ENCODE data around the gene TACR2. TPM values are rescaled to one million over a fixed set of nuclear protein-coding genes. Genes with fewer than 3 reads are reported as not detected.

The TACR2 gene
- total RNA-seq, 1 experiment from 2014 or later = 0.21 TPM

- H3K27ac ChIP-seq (ENCODE audit: low read length) = no peak overlapping the region
- DNase-seq (ENCODE audit: low read depth, low spot score) = no peak
- H3K4me1 ChIP-seq (ENCODE audit: control insufficient read depth, insufficient read depth, low read length) = peaks cover 13% of the 10 kb centered on the region
- H3K4me3 ChIP-seq (ENCODE audit: low read depth in 2 of 2, low read length in 2 of 2) = no peak overlapping the region
- ChIA-PET POLR2A (no interaction called here), CTCF (no interaction called here)
- BruUV-seq (replicated peaks) = no TSS peak
- intact Hi-C loops (cut with micrococcal nuclease; ENCODE audit: unreplicated experiment) = no loop called here
- H3K9me3 ChIP-seq (ENCODE audit: control insufficient read depth, insufficient read depth, low read depth, low read length) = no peaks in the 10 kb centered on the region
- TF ChIP-seq SIN3A (IDR thresholded peaks at IDR 0.05; ENCODE audit: borderline replicate concordance, insufficient read depth, low read depth, low read length) = no peak
- no peak for TF ChIP-seq POLR2AphosphoS5 (IDR thresholded peaks at IDR 0.05; ENCODE audit: low read depth, low read length)
- no peak for TF ChIP-seq TCF7L2 (IDR thresholded peaks at IDR 0.05; ENCODE audit: low read depth, low read length)
- TF ChIP-seq REST (IDR thresholded peaks at IDR 0.05; ENCODE audit: insufficient read depth in 1 of 2, low read depth in 2 of 2, low read length in 1 of 2) = no peak
- TF ChIP-seq, protein P1, sequence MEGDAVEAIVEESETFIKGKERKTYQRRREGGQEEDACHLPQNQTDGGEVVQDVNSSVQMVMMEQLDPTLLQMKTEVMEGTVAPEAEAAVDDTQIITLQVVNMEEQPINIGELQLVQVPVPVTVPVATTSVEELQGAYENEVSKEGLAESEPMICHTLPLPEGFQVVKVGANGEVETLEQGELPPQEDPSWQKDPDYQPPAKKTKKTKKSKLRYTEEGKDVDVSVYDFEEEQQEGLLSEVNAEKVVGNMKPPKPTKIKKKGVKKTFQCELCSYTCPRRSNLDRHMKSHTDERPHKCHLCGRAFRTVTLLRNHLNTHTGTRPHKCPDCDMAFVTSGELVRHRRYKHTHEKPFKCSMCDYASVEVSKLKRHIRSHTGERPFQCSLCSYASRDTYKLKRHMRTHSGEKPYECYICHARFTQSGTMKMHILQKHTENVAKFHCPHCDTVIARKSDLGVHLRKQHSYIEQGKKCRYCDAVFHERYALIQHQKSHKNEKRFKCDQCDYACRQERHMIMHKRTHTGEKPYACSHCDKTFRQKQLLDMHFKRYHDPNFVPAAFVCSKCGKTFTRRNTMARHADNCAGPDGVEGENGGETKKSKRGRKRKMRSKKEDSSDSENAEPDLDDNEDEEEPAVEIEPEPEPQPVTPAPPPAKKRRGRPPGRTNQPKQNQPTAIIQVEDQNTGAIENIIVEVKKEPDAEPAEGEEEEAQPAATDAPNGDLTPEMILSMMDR (IDR thresholded peaks at IDR 0.05) = no peak
- H3K36me3 ChIP-seq (ENCODE audit: control insufficient read depth, insufficient read depth, low read length) = no peaks in the 10 kb centered on the region
- H3K27me3 ChIP-seq (ENCODE audit: control insufficient read depth, insufficient read depth, low read length) = no peaks in the 10 kb centered on the region
- ATAC-seq = no peak
- in situ Hi-C loops (cut with HindIII; ENCODE audit: low pct_unique_long_range_greater_than_20kb, low sequenced_read_pairs) = no loop called here
These were observed 53.1 kb downstream of the TACR2 start for GRCh38 chr10:69363666-69364065.

DNA sequence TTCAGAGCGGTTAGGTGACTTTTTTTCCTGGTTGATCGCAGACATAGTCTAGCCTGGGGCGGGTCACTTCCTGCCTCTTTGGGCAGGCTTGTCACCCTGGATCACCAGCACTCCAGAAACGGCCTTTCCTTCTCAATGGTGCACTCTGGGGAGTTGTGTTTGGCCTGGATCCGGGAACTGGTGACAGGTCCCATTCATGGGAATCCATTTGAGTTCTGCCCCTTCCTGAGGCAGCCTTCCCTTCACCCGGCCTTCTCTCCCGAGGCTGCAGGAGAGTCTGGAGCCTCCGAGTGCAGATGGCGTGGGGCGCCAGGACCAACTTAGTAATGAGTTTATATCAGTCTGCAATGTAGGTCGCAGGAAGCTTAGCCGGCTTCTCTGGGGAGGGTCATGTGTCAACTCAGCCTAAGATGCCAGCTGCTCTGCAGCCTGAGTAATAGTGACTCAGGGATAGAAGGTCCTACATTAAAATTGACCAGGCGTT lies 54.2 kb downstream of the TACR2 start:
- ChIA-PET POLR2A (interaction anchor here (0.6 kb wide), 1 partner anchor 404 kb away, joined by 4 read pairs; no protein-coding TSS in a partner anchor), CTCF (no interaction called here)
- in situ Hi-C loops (cut with HindIII; ENCODE audit: low pct_unique_long_range_greater_than_20kb, low sequenced_read_pairs) = no loop called here
- DNase-seq (ENCODE audit: low read depth, low spot score) = no peak
- no peak overlapping the region for H3K4me3 ChIP-seq (ENCODE audit: low read depth in 2 of 2, low read length in 2 of 2)
- H3K27me3 ChIP-seq (ENCODE audit: control insufficient read depth, insufficient read depth, low read length) = no peaks in the 10 kb centered on the region
- H3K9me3 ChIP-seq (ENCODE audit: control insufficient read depth, insufficient read depth, low read depth, low read length) = no peaks in the 10 kb centered on the region
- intact Hi-C loops (cut with micrococcal nuclease; ENCODE audit: unreplicated experiment) = no loop called here
- no peak overlapping the region for H3K27ac ChIP-seq (ENCODE audit: low read length)
- H3K36me3 ChIP-seq (ENCODE audit: control insufficient read depth, insufficient read depth, low read length) = no peaks in the 10 kb centered on the region
- peaks cover 13% of the 10 kb centered on the region for H3K4me1 ChIP-seq (ENCODE audit: control insufficient read depth, insufficient read depth, low read length)
- TF ChIP-seq REST (IDR thresholded peaks at IDR 0.05; ENCODE audit: insufficient read depth in 1 of 2, low read depth in 2 of 2, low read length in 1 of 2) (no peak), SIN3A (IDR thresholded peaks at IDR 0.05; ENCODE audit: borderline replicate concordance, insufficient read depth, low read depth, low read length) (no peak), POLR2AphosphoS5 (IDR thresholded peaks at IDR 0.05; ENCODE audit: low read depth, low read length) (no peak), TCF7L2 (IDR thresholded peaks at IDR 0.05; ENCODE audit: low read depth, low read length) (no peak)
- TF ChIP-seq, protein P1 (IDR thresholded peaks at IDR 0.05) = no peak
- BruUV-seq (replicated peaks) = no TSS peak
- ATAC-seq = no peak

All from Panc1 (cell line).